B cell (primary cell): ENCODE data around the gene CEP131.

Experiments
- CTCF ChIP-seq: fragments of 200-600 bp; IDR thresholded peaks from one replicate; pipeline ENCODE4 v1.8.0; 2022; ENCODE audit warnings: antibody characterized with exemption, mild to moderate bottlenecking
- EZH2 ChIP-seq: IDR thresholded peaks from 2 replicates; pipeline ENCODE4 v1.6.1; 2012; ENCODE audit warnings: borderline replicate concordance, low read depth, mild to moderate bottlenecking, moderate library complexity, low read length; ENCODE audit not compliant: insufficient read depth, poor library complexity, severe bottlenecking

GRCh38 chr17:81166033-81166492, 56.7 kb downstream of the CEP131 start, which contains the start of gene AATK:
- TF ChIP-seq CTCF = no peak
- no peak for TF ChIP-seq EZH2
